ENCODE results near the gene HPCA. TPM values are rescaled to one million over a fixed set of nuclear protein-coding genes. Genes with fewer than 3 reads are reported as not detected.

Gene HPCA
- total RNA-seq, 2 donors from 2014 or later, result 1.2 TPM; not detected in 1

GRCh38 chr1:32898958-32899357, 12.7 kb downstream of the HPCA start:
- Histone ChIP-seq H3K27ac (ENCODE audit: low read depth, low read length) (no peak overlapping the region), H3K27me3 (ENCODE audit: control insufficient read depth, insufficient read depth, low read length, poor library complexity, severe bottlenecking) (peaks cover 56% of the 10 kb centered on the region), H3K9ac (ENCODE audit: extremely low read depth, low read length, poor library complexity, severe bottlenecking) (no peak overlapping the region), H3K4me3 (ENCODE audit: low read length) (no peak overlapping the region), H3K9me3 (ENCODE audit: control insufficient read depth, low read length) (no peaks in the 10 kb centered on the region), H3K4me1 (ENCODE audit: control insufficient read depth, insufficient read depth, low read length) (peaks cover 4% of the 10 kb centered on the region), H3K36me3 (ENCODE audit: control insufficient read depth, insufficient read depth, low read length) (no peaks in the 10 kb centered on the region)
- Mint-ChIP-seq H3K27me3 (ENCODE audit: insufficient read depth) (peaks cover 89% of the 10 kb centered on the region), H3K4me3 (no peak overlapping the region), H3K9me3 (no peaks in the 10 kb centered on the region), H3K27ac (no peak overlapping the region), H3K36me3 (ENCODE audit: low read depth) (no peaks in the 10 kb centered on the region), H3K4me1 (no peaks in the 10 kb centered on the region)
- TF ChIP-seq, protein P1, sequence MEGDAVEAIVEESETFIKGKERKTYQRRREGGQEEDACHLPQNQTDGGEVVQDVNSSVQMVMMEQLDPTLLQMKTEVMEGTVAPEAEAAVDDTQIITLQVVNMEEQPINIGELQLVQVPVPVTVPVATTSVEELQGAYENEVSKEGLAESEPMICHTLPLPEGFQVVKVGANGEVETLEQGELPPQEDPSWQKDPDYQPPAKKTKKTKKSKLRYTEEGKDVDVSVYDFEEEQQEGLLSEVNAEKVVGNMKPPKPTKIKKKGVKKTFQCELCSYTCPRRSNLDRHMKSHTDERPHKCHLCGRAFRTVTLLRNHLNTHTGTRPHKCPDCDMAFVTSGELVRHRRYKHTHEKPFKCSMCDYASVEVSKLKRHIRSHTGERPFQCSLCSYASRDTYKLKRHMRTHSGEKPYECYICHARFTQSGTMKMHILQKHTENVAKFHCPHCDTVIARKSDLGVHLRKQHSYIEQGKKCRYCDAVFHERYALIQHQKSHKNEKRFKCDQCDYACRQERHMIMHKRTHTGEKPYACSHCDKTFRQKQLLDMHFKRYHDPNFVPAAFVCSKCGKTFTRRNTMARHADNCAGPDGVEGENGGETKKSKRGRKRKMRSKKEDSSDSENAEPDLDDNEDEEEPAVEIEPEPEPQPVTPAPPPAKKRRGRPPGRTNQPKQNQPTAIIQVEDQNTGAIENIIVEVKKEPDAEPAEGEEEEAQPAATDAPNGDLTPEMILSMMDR (conservative IDR thresholded peaks at IDR 0.05), result no peak
- 83 to 95% methylated on average over 3 of the region's 3 CpGs for WGBS, 2 experiments (ENCODE audit: insufficient coverage in 1 of 2, insufficient read length in 1 of 2)
- no peak for DNase-seq

DNA sequence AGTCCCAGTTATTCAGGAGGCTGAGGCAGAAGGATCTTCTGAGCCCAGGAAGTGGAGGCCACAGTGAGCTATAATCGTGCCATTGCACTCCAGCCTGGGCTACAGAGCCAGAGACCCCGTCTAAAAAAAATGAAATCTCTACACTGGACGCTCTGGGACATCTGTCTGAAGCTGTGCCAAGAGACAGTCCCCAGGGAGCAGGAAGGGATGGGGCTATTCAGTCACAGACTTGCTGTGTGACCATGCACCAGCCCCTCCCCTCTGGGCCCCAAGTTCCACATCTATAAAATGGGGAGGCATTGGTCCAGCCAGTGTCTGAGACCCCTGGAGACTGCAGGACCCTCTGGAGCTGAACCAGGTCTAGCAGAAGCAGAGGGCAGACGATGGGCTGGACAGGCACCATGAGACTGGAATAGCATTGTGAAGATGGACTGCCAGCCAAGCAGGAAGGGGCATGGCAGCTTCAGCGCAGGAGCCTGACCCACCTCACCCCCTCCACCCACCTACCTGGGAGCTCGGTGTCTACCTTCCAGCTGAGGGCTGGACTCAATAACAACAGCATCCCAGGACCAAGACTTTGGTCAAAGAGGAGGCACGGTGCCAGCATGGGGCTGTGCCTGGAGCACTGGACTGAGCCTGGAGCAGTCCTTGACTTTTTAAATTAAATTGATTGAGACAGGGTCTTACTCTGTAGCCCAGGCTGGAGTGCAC, 13.4 kb downstream of the HPCA start:
- 73 to 86% methylated on average over 7 of the region's 7 CpGs for WGBS, 2 experiments (ENCODE audit: insufficient coverage in 1 of 2, insufficient read length in 1 of 2)
- H3K27me3 ChIP-seq (ENCODE audit: control insufficient read depth, insufficient read depth, low read length, poor library complexity, severe bottlenecking), result peaks cover 54% of the 10 kb centered on the region
- TF ChIP-seq, protein P1 (conservative IDR thresholded peaks at IDR 0.05), result no peak

DNA sequence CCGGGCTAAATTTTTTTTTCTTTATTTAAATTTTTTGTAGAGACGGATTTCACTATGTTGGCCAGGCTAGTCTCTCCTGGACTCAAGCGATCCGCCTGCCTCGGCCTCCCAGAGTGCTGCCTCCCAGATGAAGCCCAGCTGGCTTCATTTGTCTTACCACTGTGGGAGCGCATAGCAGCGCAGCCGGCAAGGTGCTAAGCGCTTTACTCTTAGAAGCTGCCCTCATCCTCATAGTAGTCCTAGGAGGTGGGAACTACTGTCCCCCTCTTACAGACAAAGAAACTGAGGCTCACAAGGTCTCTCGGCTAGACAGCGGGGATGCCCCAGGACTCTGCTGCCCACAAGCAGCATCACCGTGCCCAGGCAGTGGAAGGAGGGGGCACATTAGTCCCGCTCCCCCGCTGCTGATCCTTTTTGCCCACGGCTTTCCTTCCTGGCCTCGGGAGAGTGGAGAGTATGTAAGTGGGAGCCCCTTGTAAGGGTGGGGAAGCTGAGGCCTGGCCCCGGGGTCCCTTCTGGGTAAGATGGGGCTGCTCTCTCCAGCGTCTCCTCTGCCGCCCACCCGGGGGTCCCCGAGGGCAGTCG, 14.2 kb downstream of the HPCA start:
- 23 to 33% methylated on average over 6 to 22 of the region's 22 CpGs for WGBS, 2 experiments (ENCODE audit: insufficient coverage in 1 of 2, insufficient read length in 1 of 2)
- Histone ChIP-seq H3K9ac (ENCODE audit: extremely low read depth, low read length, poor library complexity, severe bottlenecking) (no peak overlapping the region), H3K4me1 (ENCODE audit: control insufficient read depth, insufficient read depth, low read length) (peaks cover 4% of the 10 kb centered on the region), H3K27me3 (ENCODE audit: control insufficient read depth, insufficient read depth, low read length, poor library complexity, severe bottlenecking) (peaks cover 59% of the 10 kb centered on the region), H3K36me3 (ENCODE audit: control insufficient read depth, insufficient read depth, low read length) (no peaks in the 10 kb centered on the region), H3K4me3 (ENCODE audit: low read length) (peak overlapping the region; percentile 69), H3K27ac (ENCODE audit: low read depth, low read length) (no peak overlapping the region), H3K9me3 (ENCODE audit: control insufficient read depth, low read length) (no peaks in the 10 kb centered on the region)
- Mint-ChIP-seq H3K9me3 (no peaks in the 10 kb centered on the region), H3K27me3 (ENCODE audit: insufficient read depth) (peaks cover 88% of the 10 kb centered on the region), H3K4me1 (no peaks in the 10 kb centered on the region), H3K4me3 (peak overlapping the region; percentile 57), H3K27ac (no peak overlapping the region), H3K36me3 (ENCODE audit: low read depth) (no peaks in the 10 kb centered on the region)
- TF ChIP-seq, protein P1 (conservative IDR thresholded peaks at IDR 0.05), result no peak
- peak; percentile 52 for DNase-seq

More for the DNA sequence above, 13.4 kb downstream of the HPCA start:
- Histone ChIP-seq H3K4me1 (ENCODE audit: control insufficient read depth, insufficient read depth, low read length) (peaks cover 4% of the 10 kb centered on the region), H3K9ac (ENCODE audit: extremely low read depth, low read length, poor library complexity, severe bottlenecking) (no peak overlapping the region), H3K4me3 (ENCODE audit: low read length) (no peak overlapping the region), H3K27ac (ENCODE audit: low read depth, low read length) (no peak overlapping the region), H3K36me3 (ENCODE audit: control insufficient read depth, insufficient read depth, low read length) (no peaks in the 10 kb centered on the region), H3K9me3 (ENCODE audit: control insufficient read depth, low read length) (no peaks in the 10 kb centered on the region)
- Mint-ChIP-seq H3K4me3 (peak overlapping the region; percentile 57), H3K4me1 (no peaks in the 10 kb centered on the region), H3K9me3 (no peaks in the 10 kb centered on the region), H3K27ac (no peak overlapping the region), H3K36me3 (ENCODE audit: low read depth) (no peaks in the 10 kb centered on the region), H3K27me3 (ENCODE audit: insufficient read depth) (peaks cover 89% of the 10 kb centered on the region)
- no peak for DNase-seq

Data from endodermal cell (in vitro differentiated cells).